CD4-positive, alpha-beta T cell treated with Interleukin-12 subunit alpha and Interleukin-12 subunit beta, for 1 hour (primary cell): Measurements from ENCODE around the gene WNT3.
A peak's percentile ranks its signal among the peaks of the same experiment; 100 is the strongest.
"Not testable (repeated sequence)": the region's sequence is repeated elsewhere in the genome, so short reads cannot be mapped to it uniquely, and the experiment has no call there.

ENCODE experiments used
- DNase-seq: peaks from one replicate; pipeline ENCODE4 v3.0.0-alpha.2; 2020

Gene WNT3

GRCh38 chr17:46782250-46782953 is 36.1 kb downstream of the WNT3 start:
- DNase-seq: peak; percentile 15

GRCh38 chr17:46780003-46780373 is 38.5 kb downstream of the WNT3 start:
- no peak for DNase-seq

GRCh38 chr17:46777943-46778915 is 40.3 kb downstream of the WNT3 start:
- DNase-seq: no peak

GRCh38 chr17:46776298-46777005 is 42.0 kb downstream of the WNT3 start:
- DNase-seq: no peak

GRCh38 chr17:46774108-46774737 is 44.3 kb downstream of the WNT3 start:
- DNase-seq: no peak

- no peak for DNase-seq
Measured at GRCh38 chr17:46773676-46774075, 44.8 kb downstream of the WNT3 start.

GRCh38 chr17:46773221-46773605 is 45.3 kb downstream of the WNT3 start:
- DNase-seq: no peak

GRCh38 chr17:46772475-46773220 is 45.8 kb downstream of the WNT3 start:
- no peak for DNase-seq

- DNase-seq: peak; percentile 7
Measured at GRCh38 chr17:46771561-46772474, 46.7 kb downstream of the WNT3 start.

- peak; percentile 9 for DNase-seq
Measured at GRCh38 chr17:46770818-46771560, 47.5 kb downstream of the WNT3 start.

GRCh38 chr17:46770439-46770817 is 48.1 kb downstream of the WNT3 start:
- DNase-seq: no peak

- no peak for DNase-seq
Measured at GRCh38 chr17:46769531-46770438, 48.7 kb downstream of the WNT3 start.

- DNase-seq: not testable (repeated sequence)
Measured at GRCh38 chr17:46768896-46769295, 49.6 kb downstream of the WNT3 start.

- no peak for DNase-seq
Measured at GRCh38 chr17:46768540-46768870, 50.0 kb downstream of the WNT3 start.

- DNase-seq: no peak
Measured at GRCh38 chr17:46766493-46767491, 51.7 kb downstream of the WNT3 start.

GRCh38 chr17:46765453-46765852 is 53.0 kb downstream of the WNT3 start:
- no peak for DNase-seq

- no peak for DNase-seq
Measured at GRCh38 chr17:46764709-46765401, 53.6 kb downstream of the WNT3 start.
